Ishikawa (cell line): ENCODE measurements around the gene TMEM255A.

ENCODE experiments used
- CEBPB ChIP-seq: IDR thresholded peaks from 2 replicates; pipeline ENCODE4 v1.6.1; 2012
- CREB1 ChIP-seq: IDR thresholded peaks from 2 replicates; pipeline ENCODE4 v1.6.1; 2012; ENCODE audit warnings: low read depth
- EGR1 ChIP-seq: IDR thresholded peaks from 2 replicates; pipeline ENCODE4 v1.6.1; 2012
- EP300 ChIP-seq: IDR thresholded peaks from 2 replicates; pipeline ENCODE4 v1.6.1; 2012; ENCODE audit warnings: borderline replicate concordance
- FOXM1 ChIP-seq: IDR thresholded peaks from 2 replicates; pipeline ENCODE4 v1.6.1; 2012; ENCODE audit warnings: low read depth, borderline replicate concordance
- NFIC ChIP-seq: IDR thresholded peaks from 2 replicates; pipeline ENCODE4 v1.6.1; 2012
- RAD21 ChIP-seq: IDR thresholded peaks from 2 replicates; pipeline ENCODE4 v1.6.1; 2012; ENCODE audit warnings: low read depth
- REST ChIP-seq: IDR thresholded peaks from 2 replicates; pipeline ENCODE4 v1.6.1; 2012; ENCODE audit warnings: low read depth, mild to moderate bottlenecking
- TAF1 ChIP-seq: IDR thresholded peaks from 2 replicates; pipeline ENCODE4 v1.6.1; 2012; ENCODE audit warnings: low read depth, mild to moderate bottlenecking
- TCF12 ChIP-seq: IDR thresholded peaks from 2 replicates; pipeline ENCODE4 v1.6.1; 2012; ENCODE audit warnings: low read depth
- TEAD4 ChIP-seq: IDR thresholded peaks from 2 replicates; pipeline ENCODE4 v1.6.1; 2012
- YY1 ChIP-seq: IDR thresholded peaks from 2 replicates; pipeline ENCODE4 v1.6.1; 2012; ENCODE audit warnings: low read depth
- ZBTB7A ChIP-seq: IDR thresholded peaks from 2 replicates; pipeline ENCODE4 v1.6.1; 2012; ENCODE audit warnings: low read depth
- TF ChIP-seq, protein P1 (sequence below): IDR thresholded peaks from 2 replicates; pipeline ENCODE4 v1.6.1; 2012
- TF ChIP-seq, protein P2 (sequence below): IDR thresholded peaks from 2 replicates; pipeline ENCODE4 v1.6.1; 2012

TMEM255A gene

GRCh38 chrX:120271218-120271617 lies 40.0 kb downstream of the TMEM255A start:
- TF ChIP-seq ZBTB7A, result no peak
- TF ChIP-seq CREB1, result no peak
- no peak for TF ChIP-seq EGR1

DNA sequence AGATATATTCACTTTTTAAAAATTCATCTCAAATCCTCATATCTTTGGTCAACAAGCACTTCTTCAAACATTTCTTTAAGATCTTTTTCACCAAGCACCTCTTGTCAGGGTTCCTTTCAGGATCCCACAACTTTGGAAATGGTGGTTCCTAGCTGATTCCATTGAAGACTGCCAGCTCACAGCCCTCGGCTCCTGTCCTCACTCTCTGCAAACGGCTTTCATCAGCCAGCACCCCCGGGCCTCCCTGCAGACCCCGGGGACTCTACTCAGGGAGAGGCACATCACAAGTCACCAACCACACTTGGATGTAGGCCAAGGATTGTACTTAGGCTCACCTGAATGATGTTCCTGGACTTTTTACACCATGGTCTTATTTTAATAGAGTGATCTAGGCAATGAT lies 40.7 kb downstream of the TMEM255A start:
- TF ChIP-seq YY1 (no peak), EP300 (no peak), REST (no peak), FOXM1 (no peak), TEAD4 (no peak), CEBPB (no peak), CREB1 (no peak), ZBTB7A (no peak), NFIC (no peak)

DNA sequence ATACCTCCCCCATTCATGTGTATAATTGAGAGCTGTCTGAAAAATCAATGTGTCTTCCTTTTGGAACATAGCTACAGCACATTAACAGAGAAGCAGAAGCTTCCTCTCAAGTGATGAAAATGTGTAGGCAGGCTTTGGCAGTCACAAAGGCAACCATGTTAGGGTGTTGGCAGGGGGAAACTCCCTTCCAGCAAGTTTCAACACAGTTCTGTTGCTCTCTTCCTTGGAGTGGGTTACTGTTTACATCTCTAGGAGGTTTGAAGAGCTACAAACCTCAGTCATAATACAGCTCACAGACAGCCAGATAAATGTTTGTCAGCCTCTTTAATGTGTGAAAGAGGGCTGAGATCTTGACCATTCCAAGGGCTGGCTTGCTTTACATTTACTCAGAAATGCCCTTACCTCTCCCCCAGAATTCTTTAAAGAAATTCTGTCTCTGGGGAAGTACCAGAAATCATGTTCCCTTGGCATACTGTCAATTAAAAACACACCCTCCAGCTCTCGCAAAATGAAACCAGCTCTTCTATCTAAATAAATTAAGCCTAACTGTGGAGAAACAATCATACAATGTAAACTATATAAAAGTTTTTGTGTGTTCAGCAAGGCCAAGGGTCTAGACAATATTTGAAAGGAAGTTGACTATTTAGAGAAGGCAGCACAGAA lies 41.8 kb downstream of the TMEM255A start:
- TF ChIP-seq, protein P1, sequence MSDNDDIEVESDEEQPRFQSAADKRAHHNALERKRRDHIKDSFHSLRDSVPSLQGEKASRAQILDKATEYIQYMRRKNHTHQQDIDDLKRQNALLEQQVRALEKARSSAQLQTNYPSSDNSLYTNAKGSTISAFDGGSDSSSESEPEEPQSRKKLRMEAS, result no peak
- no peak for TF ChIP-seq TAF1
- no peak for TF ChIP-seq REST
- TF ChIP-seq YY1, result no peak
- TF ChIP-seq EGR1, result no peak
- TF ChIP-seq, protein P2, sequence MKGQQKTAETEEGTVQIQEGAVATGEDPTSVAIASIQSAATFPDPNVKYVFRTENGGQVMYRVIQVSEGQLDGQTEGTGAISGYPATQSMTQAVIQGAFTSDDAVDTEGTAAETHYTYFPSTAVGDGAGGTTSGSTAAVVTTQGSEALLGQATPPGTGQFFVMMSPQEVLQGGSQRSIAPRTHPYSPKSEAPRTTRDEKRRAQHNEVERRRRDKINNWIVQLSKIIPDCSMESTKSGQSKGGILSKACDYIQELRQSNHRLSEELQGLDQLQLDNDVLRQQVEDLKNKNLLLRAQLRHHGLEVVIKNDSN, result no peak
- TF ChIP-seq CREB1, result no peak
- TF ChIP-seq RAD21, result no peak
- no peak for TF ChIP-seq CEBPB

- TF ChIP-seq RAD21 (no peak), EP300 (no peak), CEBPB (no peak), EGR1 (no peak), TAF1 (no peak), REST (no peak), TCF12 (no peak), NFIC (no peak), ZBTB7A (no peak), FOXM1 (no peak), TEAD4 (no peak), CREB1 (no peak), YY1 (no peak)
- TF ChIP-seq, protein P2, result no peak
- TF ChIP-seq, protein P1, result no peak
Observed at GRCh38 chrX:120264341-120264740, 46.9 kb downstream of the TMEM255A start.

DNA sequence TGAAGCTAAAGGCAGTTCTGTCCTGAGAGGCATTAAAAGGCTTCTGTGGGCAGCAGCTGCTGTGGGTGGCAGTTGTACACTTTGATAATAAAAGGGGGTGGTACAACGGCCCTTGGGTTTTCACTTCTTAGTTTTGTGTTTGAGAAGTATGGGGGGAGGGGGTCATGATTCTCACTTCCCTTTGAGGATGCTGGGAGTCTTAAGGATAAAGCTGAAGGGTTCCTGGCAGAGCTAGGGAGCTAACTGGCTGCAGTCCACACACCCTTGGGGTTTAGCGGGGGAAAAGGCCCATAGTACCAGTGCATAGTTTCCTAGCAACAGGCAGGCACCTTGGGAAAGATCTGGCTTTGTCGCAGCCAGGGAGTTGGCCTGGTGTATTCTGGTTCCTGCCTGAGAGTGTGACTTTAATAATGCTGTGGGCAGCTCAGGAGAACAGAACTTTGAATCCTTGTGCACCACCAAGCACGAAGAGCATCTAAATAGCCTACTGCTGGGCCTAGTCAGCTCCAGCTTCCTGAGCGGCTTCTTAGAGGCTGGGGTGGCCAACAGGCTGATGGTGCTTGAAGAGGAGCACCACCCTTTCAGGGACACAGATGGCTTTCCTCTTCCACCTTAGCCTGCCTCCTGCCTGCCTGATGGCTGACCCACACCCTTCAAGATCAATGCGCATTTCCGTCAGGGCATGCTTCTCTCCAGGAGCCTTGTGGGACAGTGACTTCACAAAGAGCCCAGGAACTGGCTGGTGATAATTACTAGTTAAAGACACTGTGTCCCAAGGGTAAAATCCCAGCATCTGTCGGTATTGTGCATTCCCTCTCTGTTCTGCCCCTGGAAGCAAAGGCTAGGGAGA lies 48.2 kb downstream of the TMEM255A start:
- TF ChIP-seq TAF1, result no peak
- TF ChIP-seq, protein P2, result no peak
- TF ChIP-seq RAD21, result no peak
- TF ChIP-seq CREB1, result no peak
- TF ChIP-seq EP300, result no peak
- TF ChIP-seq EGR1, result no peak
- TF ChIP-seq FOXM1, result no peak
- TF ChIP-seq ZBTB7A, result no peak
- TF ChIP-seq TCF12, result no peak
